Fibroblast of lung (primary cell): ENCODE measurements around the gene AEN. TPM values are rescaled to one million over a fixed set of nuclear protein-coding genes. Genes with fewer than 3 reads are reported as not detected.
A peak's percentile ranks its signal among the peaks of the same experiment; 100 is the strongest.

Experiments
- DNase-seq, 2 donors: peaks; one replicate each; pipeline versions ENCODE4 v3.0.0 to v3.0.0-alpha.2; 2010; ENCODE audit warnings: low read depth in 2 of 2
- H2AFZ ChIP-seq: 2 replicates; pipeline ENCODE4 v1.5.1; 2012; ENCODE audit warnings: low read length, control low read depth, inconsistent platforms
- H3K27ac ChIP-seq: 2 replicates; pipeline ENCODE4 v1.5.1; 2011; ENCODE audit warnings: low read length, control low read depth; ENCODE audit not compliant: insufficient read depth
- H3K27me3 ChIP-seq: 2 replicates; pipeline ENCODE4 v1.5.1; 2011; ENCODE audit warnings: mild to moderate bottlenecking, low read length; ENCODE audit not compliant: control insufficient read depth, insufficient read depth
- H3K36me3 ChIP-seq: 2 replicates; pipeline ENCODE4 v1.5.1; 2011; ENCODE audit warnings: low read length; ENCODE audit not compliant: control insufficient read depth, insufficient read depth
- H3K4me1 ChIP-seq: 2 replicates; pipeline ENCODE4 v1.5.1; 2011; ENCODE audit warnings: low read length; ENCODE audit not compliant: control insufficient read depth, insufficient read depth; ENCODE audit errors: extremely low read depth
- H3K4me2 ChIP-seq: 2 replicates; pipeline ENCODE4 v1.5.1; 2011; ENCODE audit warnings: low read length, control low read depth; ENCODE audit not compliant: insufficient read depth; ENCODE audit errors: extremely low read depth
- H3K4me3 ChIP-seq, 4 experiments: fragments of 200-600 bp in 1 of 4; sonication (generic) in 1 of 4; replicated peaks in 1 of 4; 2 replicates each; pipeline ENCODE4 v1.5.1; 2011 to 2016; ENCODE audit warnings: low read length in 4 of 4, low read depth in 3 of 4, mild to moderate bottlenecking in 3 of 4, control low read depth in 2 of 4, inconsistent platforms in 1 of 4, mixed read lengths in 1 of 4; ENCODE audit not compliant: insufficient read depth in 1 of 4; ENCODE audit errors: control extremely low read depth in 1 of 4
- H3K79me2 ChIP-seq: 2 replicates; pipeline ENCODE4 v1.5.1; 2012; ENCODE audit warnings: mild to moderate bottlenecking, low read length, inconsistent platforms; ENCODE audit not compliant: control insufficient read depth, insufficient read depth
- H3K9ac ChIP-seq: 2 replicates; pipeline ENCODE4 v1.5.1; 2011; ENCODE audit warnings: mild to moderate bottlenecking, low read length, control low read depth; ENCODE audit not compliant: insufficient read depth
- H3K9me3 ChIP-seq: 2 replicates; pipeline ENCODE4 v1.5.1; 2012; ENCODE audit warnings: low read depth, low read length; ENCODE audit not compliant: control insufficient read depth, insufficient read depth
- H4K20me1 ChIP-seq: 2 replicates; pipeline ENCODE4 v1.5.1; 2011; ENCODE audit warnings: low read length; ENCODE audit not compliant: control insufficient read depth, insufficient read depth; ENCODE audit errors: extremely low read depth
- CTCF ChIP-seq, 2 donors: IDR thresholded peaks in 1 of 2; conservative IDR thresholded peaks in 1 of 2; 1 replicate in 1 of 2; 2 replicates in 1 of 2; pipeline ENCODE4 v1.5.1; 2011 to 2012; ENCODE audit warnings: low read length in 2 of 2, control low read depth in 1 of 2, inconsistent platforms in 1 of 2, low read depth in 1 of 2, mild to moderate bottlenecking in 1 of 2
- EZH2 ChIP-seq: IDR thresholded peaks from 2 replicates; pipeline ENCODE4 v1.5.1; 2012; ENCODE audit warnings: low read length, control low read depth, mild to moderate bottlenecking; ENCODE audit errors: missing control alignments
- polyA plus RNA-seq, 2 donors: library from polyadenylated mRNA; depleted of rRNA in 1 of 2; stranded (reverse) in 1 of 2; unstranded in 1 of 2; fragments of >200 nt; gene quantifications; 2 replicates each; pipeline ENCODE4 v1.2.1, GENCODE V29; 2011 to 2012; ENCODE audit warnings: missing spikeins in 1 of 2
- total RNA-seq: library from RNA; depleted of rRNA; stranded (reverse); fragments of >200 nt; gene quantifications from 2 replicates; pipeline ENCODE4 v1.2.1, GENCODE V29; 2014

The AEN gene
- total and polyA plus RNA-seq, 2 donors (not counting 1 experiment from before 2014, with no cell fraction given): 18.5 to 83.7 TPM

GRCh38 chr15:88623061-88623460 lies 1.9 kb downstream of the AEN start:
- Histone ChIP-seq H3K4me2 (peak overlapping the region; percentile 96), H3K36me3 (peaks cover 14% of the 10 kb centered on the region), H2AFZ (no peak overlapping the region), H3K4me3 (peak overlapping the region; percentile 83 to 90 (median 87)), H3K4me1 (peaks cover 17% of the 10 kb centered on the region), H3K9ac (peak overlapping the region; percentile 99), H3K9me3 (no peaks in the 10 kb centered on the region), H3K79me2 (peaks cover 69% of the 10 kb centered on the region), H3K27me3 (no peaks in the 10 kb centered on the region), H3K27ac (peak overlapping the region; percentile 97), H4K20me1 (no peaks in the 10 kb centered on the region)
- TF ChIP-seq CTCF (conservative IDR thresholded peaks at IDR 0.05 in 1 of 2, IDR thresholded peaks at IDR 0.05 in 1 of 2; ENCODE audit: low read depth in 1 of 2, low read length in 2 of 2): no peak
- no peak for TF ChIP-seq EZH2
- peak; percentile 66 to 85 for DNase-seq

- H3K79me2 ChIP-seq: peaks cover 75% of the 10 kb centered on the region
- no peak overlapping the region for H3K9ac ChIP-seq
- H3K4me3 ChIP-seq: peak overlapping the region; percentile 15 to 90 (median 54)
- no peaks in the 10 kb centered on the region for H3K9me3 ChIP-seq
- H4K20me1 ChIP-seq: no peaks in the 10 kb centered on the region
- peak overlapping the region; percentile 97 for H3K27ac ChIP-seq
- peaks cover 17% of the 10 kb centered on the region for H3K4me1 ChIP-seq
- no peaks in the 10 kb centered on the region for H3K27me3 ChIP-seq
- H3K36me3 ChIP-seq: peaks cover 18% of the 10 kb centered on the region
- H2AFZ ChIP-seq: no peak overlapping the region
- no peak for DNase-seq
- TF ChIP-seq EZH2 (no peak), CTCF (conservative IDR thresholded peaks at IDR 0.05 in 1 of 2, IDR thresholded peaks at IDR 0.05 in 1 of 2; ENCODE audit: low read depth in 1 of 2, low read length in 2 of 2) (no peak)
- H3K4me2 ChIP-seq: peak overlapping the region; percentile 96
Observed at GRCh38 chr15:88623632-88624031, 2.5 kb downstream of the AEN start.

GRCh38 chr15:88624156-88624970 lies 3.2 kb downstream of the AEN start:
- Histone ChIP-seq H3K4me2 (peak overlapping the region; percentile 96), H3K9ac (peak overlapping the region; percentile 20), H3K4me3 (peak overlapping the region in 3 of 4 experiments; percentile 20 to 87 (median 24)), H3K36me3 (peaks cover 24% of the 10 kb centered on the region), H2AFZ (no peak overlapping the region), H3K27me3 (no peaks in the 10 kb centered on the region), H3K79me2 (peaks cover 82% of the 10 kb centered on the region), H3K27ac (peak overlapping the region; percentile 97), H3K4me1 (peaks cover 17% of the 10 kb centered on the region), H4K20me1 (no peaks in the 10 kb centered on the region), H3K9me3 (no peaks in the 10 kb centered on the region)
- DNase-seq: peak; percentile 23 to 75
- TF ChIP-seq EZH2 (no peak), CTCF (conservative IDR thresholded peaks at IDR 0.05 in 1 of 2, IDR thresholded peaks at IDR 0.05 in 1 of 2; ENCODE audit: low read depth in 1 of 2, low read length in 2 of 2) (peak; percentile 37 to 62)
